ENCODE data around the gene GSTCD. TPM values are rescaled to one million over a fixed set of nuclear protein-coding genes. Genes with fewer than 3 reads are reported as not detected.

The GSTCD gene
- total RNA-seq, 1 experiment from 2014 or later, result 29.0 TPM

- ChIA-PET CTCF (no interaction called here), POLR2A (ENCODE audit: low non-redundant PET) (no interaction called here)
- intact Hi-C loops (cut with micrococcal nuclease; ENCODE audit: unreplicated experiment), result no loop called here
- Histone ChIP-seq H3K4me1 (ENCODE audit: insufficient read depth, low read length, poor library complexity, severe bottlenecking) (peaks cover 12% of the 10 kb centered on the region), H3K9me3 (ENCODE audit: low read depth, low read length, poor library complexity, severe bottlenecking) (no peaks in the 10 kb centered on the region), H3K27ac (ENCODE audit: low read depth, low read length, poor library complexity, severe bottlenecking) (no peak overlapping the region), H3K36me3 (ENCODE audit: insufficient read depth, low read length, poor library complexity, severe bottlenecking) (no peaks in the 10 kb centered on the region), H3K4me3 (ENCODE audit: low read depth, low read length, poor library complexity, severe bottlenecking) (peak overlapping the region; percentile 48), H3K27me3 (replicated peaks; ENCODE audit: insufficient read depth, low read depth, low read length, poor library complexity) (peaks cover 99% of the 10 kb centered on the region)
- no peak for DNase-seq (ENCODE audit: low spot score)
- BruUV-seq (replicated peaks), result no TSS peak
- peak; percentile 73 for TF ChIP-seq EZH2 (IDR thresholded peaks at IDR 0.05; ENCODE audit: borderline replicate concordance, low read depth, low read length, poor library complexity, severe bottlenecking)
- TF ChIP-seq CTCF (conservative IDR thresholded peaks at IDR 0.05; ENCODE audit: low read depth, low read length), result no peak
Measured at GRCh38 chr4:105896461-105896942, 187.9 kb downstream of the GSTCD start.

Other genes starting within 250 kb of the GSTCD start
- gene PPA2, start 234.7 kb upstream of the GSTCD start, total RNA-seq (2021), result 136 and 144 TPM in 2 replicates
- gene ARHGEF38, start 156.2 kb upstream of the GSTCD start, total RNA-seq (2021), result not detected in 2 replicates
- 28.3 and 30.2 TPM in 2 replicates for gene INTS12, start 95 bp upstream of the GSTCD start, total RNA-seq (2021)
- gene NPNT, start 186.7 kb downstream of the GSTCD start, total RNA-seq (2021), result 0.45 and 0.50 TPM in 2 replicates